ENCODE measurements around the gene ZGPAT. TPM values are rescaled to one million over a fixed set of nuclear protein-coding genes. Genes with fewer than 3 reads are reported as not detected.
A peak's percentile ranks its signal among the peaks of the same experiment; 100 is the strongest.

The ZGPAT gene
- total and polyA plus RNA-seq, 2 of the 13 experiments (the other 11 are each of a cell fraction or from before 2014, with no cell fraction given): 23.0 to 41.9 TPM

DNA sequence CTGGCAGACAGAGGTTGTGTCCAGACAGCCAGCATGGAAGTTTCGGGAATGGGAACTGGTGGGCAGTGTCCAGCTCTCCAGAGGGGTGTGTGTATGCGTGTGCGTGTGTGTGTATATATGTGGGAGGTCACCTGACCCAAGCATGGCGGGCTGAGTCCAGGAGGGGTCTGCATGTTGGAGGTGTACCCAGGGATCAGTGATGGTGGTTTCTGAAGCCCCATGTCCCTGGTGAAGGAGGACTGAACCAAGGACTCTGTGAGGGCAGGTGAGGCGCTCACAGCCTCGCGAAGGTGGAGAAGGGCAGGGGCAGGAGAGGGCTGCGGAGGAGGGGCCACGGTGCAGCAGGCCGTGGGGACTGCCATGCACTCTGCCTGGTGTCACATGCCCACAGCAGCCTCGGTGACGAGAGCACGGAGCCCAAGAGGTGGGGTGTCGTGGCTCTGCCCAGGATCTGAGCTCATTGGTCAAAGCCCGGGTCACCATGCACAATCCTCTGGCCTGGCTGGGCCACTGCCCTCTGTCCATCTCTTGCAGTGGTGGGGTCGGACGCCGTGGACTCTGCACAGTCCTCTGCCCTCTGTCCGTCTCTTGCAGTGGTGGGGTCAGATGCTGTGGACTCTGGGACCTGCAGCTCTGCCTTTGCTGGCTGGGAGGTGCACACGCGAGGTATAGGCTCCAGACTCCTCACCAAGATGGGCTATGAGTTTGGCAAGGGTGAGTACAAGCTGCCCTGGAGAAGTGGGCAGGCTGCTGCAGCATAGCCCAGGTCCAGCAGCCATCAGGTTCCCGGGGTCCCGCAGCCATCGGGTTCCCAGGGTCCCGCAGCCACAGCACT is 26.5 kb downstream of the ZGPAT start (continued):
- TF ChIP-seq CHD4 (IDR thresholded peaks at IDR 0.05; ENCODE audit: borderline replicate concordance, low read length) (no peak), ZBTB7A (CRISPR knock-in tag; IDR thresholded peaks at IDR 0.05) (peak; percentile 92), EED (CRISPR knock-in tag; IDR thresholded peaks at IDR 0.05) (no peak), ZNF263 (CRISPR knock-in tag; IDR thresholded peaks at IDR 0.05) (peak; percentile 77), FUBP1 (CRISPR knock-in tag; IDR thresholded peaks at IDR 0.05; ENCODE audit: borderline replicate concordance) (0 out of 2 replicates have a peak, but pooled peaks have one; percentile 35), ZNF512 (CRISPR knock-in tag; IDR thresholded peaks at IDR 0.05) (0 out of 2 replicates have a peak, but pooled peaks have one; percentile 31), KDM5A (IDR thresholded peaks at IDR 0.05; ENCODE audit: borderline replicate concordance, low read length) (no peak), TARDBP (CRISPR knock-in tag; IDR thresholded peaks at IDR 0.05) (0 out of 2 replicates have a peak, but pooled peaks have one; percentile 20), CHD2 (IDR thresholded peaks at IDR 0.05; ENCODE audit: low read depth, low read length) (no peak), MLLT10 (CRISPR knock-in tag; IDR thresholded peaks at IDR 0.05) (no peak), ZBTB7B (CRISPR knock-in tag; IDR thresholded peaks at IDR 0.05) (peak; percentile 42; the same call in 1 of the 2 replicates), POGZ (CRISPR knock-in tag; IDR thresholded peaks at IDR 0.05) (0 out of 2 replicates have a peak, but pooled peaks have one; percentile 54), ZNF33B (CRISPR knock-in tag; IDR thresholded peaks at IDR 0.05) (no peak), HOXA3 (CRISPR knock-in tag; IDR thresholded peaks at IDR 0.05) (peak; percentile 82), BCL6 (CRISPR knock-in tag; IDR thresholded peaks at IDR 0.05) (no peak), MAF1 (CRISPR knock-in tag; IDR thresholded peaks at IDR 0.05; ENCODE audit: borderline replicate concordance) (no peak), ZMYM2 (CRISPR knock-in tag; IDR thresholded peaks at IDR 0.05) (peak; percentile 96), ZNF567 (CRISPR knock-in tag; IDR thresholded peaks at IDR 0.05; ENCODE audit: borderline replicate concordance) (no peak), ZNF800 (CRISPR knock-in tag; IDR thresholded peaks at IDR 0.05) (no peak), EP300 (IDR thresholded peaks at IDR 0.05; ENCODE audit: low read depth in 2 of 2, low read length in 2 of 2) (peak in 1 of 2 experiments; percentile 15; a peak in 1 of 4 replicates), EP300 (CRISPR knock-in tag; IDR thresholded peaks at IDR 0.05; ENCODE audit: borderline replicate concordance) (no peak), HNRNPL (IDR thresholded peaks at IDR 0.05; ENCODE audit: low read depth, low read length) (peak; percentile 93), ZNF543 (CRISPR knock-in tag; IDR thresholded peaks at IDR 0.05) (no peak)
- TF ChIP-seq, protein P1, sequence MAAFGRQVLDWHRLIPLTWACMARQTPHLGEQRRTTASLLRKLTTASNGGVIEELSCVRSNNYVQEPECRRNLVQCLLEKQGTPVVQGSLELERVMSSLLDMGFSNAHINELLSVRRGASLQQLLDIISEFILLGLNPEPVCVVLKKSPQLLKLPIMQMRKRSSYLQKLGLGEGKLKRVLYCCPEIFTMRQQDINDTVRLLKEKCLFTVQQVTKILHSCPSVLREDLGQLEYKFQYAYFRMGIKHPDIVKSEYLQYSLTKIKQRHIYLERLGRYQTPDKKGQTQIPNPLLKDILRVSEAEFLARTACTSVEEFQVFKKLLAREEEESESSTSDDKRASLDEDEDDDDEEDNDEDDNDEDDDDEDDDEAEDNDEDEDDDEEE (CRISPR knock-in tag; IDR thresholded peaks at IDR 0.05): no peak
